Body of pancreas (tissue), 4 donors: ENCODE data around the gene TPP2.

Source experiments
- CTCF ChIP-seq, 7 experiments: fragments of 450-650 bp in 4 of 7; fragments of 200-600 bp in 3 of 7; sonication (generic) in 3 of 7; IDR thresholded peaks; one replicate each; pipeline ENCODE4 v1.5.1; 2016 to 2019; ENCODE audit warnings: antibody characterized with exemption in 7 of 7
- POLR2A ChIP-seq, 3 donors: fragments of 450-650 bp; IDR thresholded peaks; one replicate each; pipeline ENCODE4 v1.6.1; 2016; ENCODE audit warnings: antibody characterized with exemption in 3 of 3, mild to moderate bottlenecking in 2 of 3

GRCh38 chr13:102648046-102648445, 51.3 kb downstream of the TPP2 start:
- TF ChIP-seq POLR2A (IDR thresholded peaks at IDR 0.05) (no peak), CTCF (IDR thresholded peaks at IDR 0.05) (no peak)
